HepG2 (cell line): Measurements from ENCODE around the gene ABCC3. TPM values are rescaled to one million over a fixed set of nuclear protein-coding genes. Genes with fewer than 3 reads are reported as not detected.

Experiments
- ARID5B ChIP-seq: IDR thresholded peaks from 2 replicates; pipeline ENCODE4 v1.4.0; 2020; ENCODE audit warnings: mild to moderate bottlenecking, missing genetic modification reagents
- ATF1 ChIP-seq: IDR thresholded peaks from 2 replicates; pipeline ENCODE4 v1.6.1; 2016; ENCODE audit warnings: mild to moderate bottlenecking, control low read depth
- ATF6 ChIP-seq: sonication (generic); formaldehyde crosslinking; conservative IDR thresholded peaks from 2 replicates; pipeline ENCODE4 v1.4.0; 2020; ENCODE audit warnings: missing genetic modification reagents
- DBP ChIP-seq: sonication (generic); formaldehyde crosslinking; IDR thresholded peaks from 2 replicates; pipeline ENCODE4 v1.4.0; 2020; ENCODE audit warnings: missing genetic modification reagents; ENCODE audit errors: not compliant biosample characterization
- DPF2 ChIP-seq: sonication (generic); formaldehyde crosslinking; IDR thresholded peaks from 2 replicates; pipeline ENCODE4 v1.4.0; 2020; ENCODE audit warnings: mild to moderate bottlenecking, low read depth, missing genetic modification reagents, borderline replicate concordance
- ETV6 ChIP-seq: sonication (generic); formaldehyde crosslinking; conservative IDR thresholded peaks from 2 replicates; pipeline ENCODE4 v1.4.0; 2020; ENCODE audit warnings: missing genetic modification reagents
- HES4 ChIP-seq: sonication (generic); formaldehyde crosslinking; IDR thresholded peaks from 2 replicates; pipeline ENCODE4 v1.9.0; 2021; ENCODE audit warnings: mild to moderate bottlenecking, missing genetic modification reagents, borderline replicate concordance
- HIC2 ChIP-seq: sonication (generic); formaldehyde crosslinking; IDR thresholded peaks from 2 replicates; pipeline ENCODE4 v1.9.0; 2022; ENCODE audit warnings: low read depth, missing genetic modification reagents
- HOXA7 ChIP-seq: sonication (generic); formaldehyde crosslinking; IDR thresholded peaks from 2 replicates; pipeline ENCODE4 v1.8.1; 2022; ENCODE audit warnings: mild to moderate bottlenecking, missing genetic modification reagents, moderate library complexity
- NR0B2 ChIP-seq: sonication (generic); formaldehyde crosslinking; IDR thresholded peaks from 2 replicates; pipeline ENCODE4 v1.4.0; 2020; ENCODE audit warnings: mild to moderate bottlenecking, missing genetic modification reagents
- PHF5A ChIP-seq: IDR thresholded peaks from one replicate; pipeline ENCODE4 v1.6.1; 2018; ENCODE audit warnings: low read depth, missing genetic modification reagents; ENCODE audit not compliant: unreplicated experiment
- RAD51 ChIP-seq: fragments of 450-650 bp; IDR thresholded peaks from 2 replicates; pipeline ENCODE4 v1.6.1; 2016; ENCODE audit warnings: borderline replicate concordance
- SALL2 ChIP-seq: sonication (generic); formaldehyde crosslinking; IDR thresholded peaks from 2 replicates; pipeline ENCODE4 v1.8.1; 2023; ENCODE audit warnings: mild to moderate bottlenecking, missing genetic modification reagents, inconsistent platforms
- ZMYM2 ChIP-seq: sonication (generic); formaldehyde crosslinking; IDR thresholded peaks from 2 replicates; pipeline ENCODE4 v1.8.0; 2022; ENCODE audit warnings: mild to moderate bottlenecking, missing genetic modification reagents
- ZNF558 ChIP-seq: sonication (generic); formaldehyde crosslinking; IDR thresholded peaks from 2 replicates; pipeline ENCODE4 v1.9.0; 2022; ENCODE audit warnings: mild to moderate bottlenecking, missing genetic modification reagents, borderline replicate concordance
- polyA plus RNA-seq, 8 experiments: library from polyadenylated mRNA; depleted of rRNA in 3 of 8; stranded (reverse) in 7 of 8; unstranded in 1 of 8; fragments of >200 nt; fragmentation: Illumina TruSeq in 4 of 8; extraction: Trizol in 4 of 8; gene quantifications; 2 replicates each; pipeline versions ENCODE4 v1.2.1 to v1.2.3, GENCODE V29; 2011 to 2016; ENCODE audit warnings: low read depth in 4 of 8, missing spikeins in 1 of 8, mixed read lengths in 1 of 8; ENCODE audit not compliant: insufficient read depth in 1 of 8
- total RNA-seq, 5 experiments: library from RNA; depleted of rRNA; stranded (reverse); fragments of >200 nt; fragmentation: Illumina TruSeq; extraction: Trizol; gene quantifications; 2 replicates each; pipeline ENCODE4 v1.2.3, GENCODE V29; 2016; ENCODE audit warnings: low read depth in 1 of 5

ABCC3 gene
- total and polyA plus RNA-seq, 2 of the 13 experiments (the other 11 are each of a cell fraction or from before 2014, with no cell fraction given): 25.2 to 50.7 TPM

GRCh38 chr17:50660042-50660886 lies 25.6 kb downstream of the ABCC3 start (continued):
- 0 out of 2 replicates have a peak, but pooled peaks have one; percentile 25 for TF ChIP-seq NR0B2 (CRISPR knock-in tag)
- no peak for TF ChIP-seq ATF6
- TF ChIP-seq ETV6 (CRISPR knock-in tag): peak; percentile 66; the same call in 1 of the 2 replicates
- TF ChIP-seq ATF1 (CRISPR knock-in tag): no peak
- no peak for TF ChIP-seq ZNF558 (CRISPR knock-in tag)
- TF ChIP-seq DPF2 (CRISPR knock-in tag): 0 out of 2 replicates have a peak, but pooled peaks have one; percentile 26
- TF ChIP-seq ZMYM2 (CRISPR knock-in tag): no peak
- TF ChIP-seq PHF5A: peak; percentile 42
- TF ChIP-seq HIC2 (CRISPR knock-in tag): peak; percentile 91
- TF ChIP-seq HES4: no peak
- TF ChIP-seq SALL2 (CRISPR knock-in tag): 0 out of 2 replicates have a peak, but pooled peaks have one; percentile 2
- no peak for TF ChIP-seq HOXA7
- no peak for TF ChIP-seq DBP (CRISPR knock-in tag)
- TF ChIP-seq RAD51: no peak
- TF ChIP-seq ARID5B (CRISPR knock-in tag): peak; percentile 86
